HepG2 (cell line): Measurements from ENCODE around the gene GPR62. TPM values are rescaled to one million over a fixed set of nuclear protein-coding genes. Genes with fewer than 3 reads are reported as not detected.

ENCODE experiments used
- ADNP ChIP-seq: sonication (generic); formaldehyde crosslinking; IDR thresholded peaks from 2 replicates; pipeline ENCODE4 v1.4.0; 2020; ENCODE audit warnings: missing genetic modification reagents
- ARHGAP35 ChIP-seq: sonication (generic); formaldehyde crosslinking; IDR thresholded peaks from 2 replicates; pipeline ENCODE4 v1.9.0; 2022; ENCODE audit warnings: mild to moderate bottlenecking, inconsistent platforms, moderate library complexity, missing genetic modification reagents, borderline replicate concordance
- ARNTL ChIP-seq: sonication (generic); formaldehyde crosslinking; IDR thresholded peaks from 2 replicates; pipeline ENCODE4 v1.4.0; 2020; ENCODE audit warnings: mild to moderate bottlenecking, missing genetic modification reagents
- BRD4 ChIP-seq: sonication (generic); formaldehyde crosslinking; IDR thresholded peaks from 2 replicates; pipeline ENCODE4 v1.4.0; 2020; ENCODE audit warnings: missing genetic modification reagents
- ELF4 ChIP-seq: sonication (generic); formaldehyde crosslinking; IDR thresholded peaks from 2 replicates; pipeline ENCODE4 v1.5.0; 2020; ENCODE audit warnings: missing genetic modification reagents, mild to moderate bottlenecking, moderate library complexity, borderline replicate concordance
- FOSL1 ChIP-seq: sonication (generic); formaldehyde crosslinking; IDR thresholded peaks from 2 replicates; pipeline ENCODE4 v1.9.0; 2021; ENCODE audit warnings: missing genetic modification reagents, borderline replicate concordance
- FOXO4 ChIP-seq: sonication (generic); formaldehyde crosslinking; conservative IDR thresholded peaks from 2 replicates; pipeline ENCODE4 v1.8.1; 2023; ENCODE audit warnings: missing genetic modification reagents
- HMGA1 ChIP-seq: sonication (generic); formaldehyde crosslinking; conservative IDR thresholded peaks from 2 replicates; pipeline ENCODE4 v1.4.0; 2020; ENCODE audit warnings: missing genetic modification reagents
- KDM5A ChIP-seq: fragments of 200-600 bp; sonication (generic); IDR thresholded peaks from 2 replicates; pipeline ENCODE4 v1.7.0; 2018; ENCODE audit warnings: antibody characterized with exemption, mild to moderate bottlenecking, low read length, borderline replicate concordance
- KDM6A ChIP-seq: IDR thresholded peaks from 2 replicates; pipeline ENCODE4 v1.6.1; 2016; ENCODE audit warnings: low read depth
- KLF11 ChIP-seq: IDR thresholded peaks from 2 replicates; pipeline ENCODE4 v1.6.1; 2016; ENCODE audit warnings: missing compliant biosample characterization
- MNT ChIP-seq: fragments of 450-650 bp; IDR thresholded peaks from 2 replicates; pipeline ENCODE4 v1.6.1; 2016
- NCOR1 ChIP-seq: fragments of 200-600 bp; sonication (generic); IDR thresholded peaks from 2 replicates; pipeline ENCODE4 v1.7.0; 2017; ENCODE audit warnings: antibody characterized with exemption, low read length, borderline replicate concordance
- RFX5 ChIP-seq: IDR thresholded peaks from 2 replicates; pipeline ENCODE4 v1.6.1; 2011; ENCODE audit warnings: low read depth, low read length, improper control_type of control experiment
- SMARCC2 ChIP-seq: fragments of 450-650 bp; IDR thresholded peaks from 2 replicates; pipeline ENCODE4 v1.6.1; 2017; ENCODE audit warnings: antibody characterized with exemption, mild to moderate bottlenecking
- SRSF4 ChIP-seq: fragments of 200-400 bp; formaldehyde crosslinking; IDR thresholded peaks from one replicate; pipeline ENCODE4 v1.6.1; 2018; ENCODE audit warnings: mild to moderate bottlenecking, low read depth, low read length, moderate library complexity; ENCODE audit not compliant: poor library complexity, severe bottlenecking
- ZBTB26 ChIP-seq: IDR thresholded peaks from 2 replicates; pipeline ENCODE4 v1.6.1; 2016; ENCODE audit warnings: missing compliant biosample characterization, missing genetic modification reagents, borderline replicate concordance
- ZBTB4 ChIP-seq: sonication (generic); formaldehyde crosslinking; IDR thresholded peaks from 2 replicates; pipeline ENCODE4 v1.4.0; 2020; ENCODE audit warnings: missing genetic modification reagents, mild to moderate bottlenecking, borderline replicate concordance
- ZBTB42 ChIP-seq: sonication (generic); formaldehyde crosslinking; IDR thresholded peaks from 2 replicates; pipeline ENCODE4 v1.5.0; 2020; ENCODE audit warnings: mild to moderate bottlenecking, missing genetic modification reagents
- ZNF546 ChIP-seq: sonication (generic); formaldehyde crosslinking; conservative IDR thresholded peaks from 2 replicates; pipeline ENCODE4 v1.8.1; 2023; ENCODE audit warnings: mild to moderate bottlenecking, missing genetic modification reagents
- ZSCAN29 ChIP-seq: sonication (generic); formaldehyde crosslinking; conservative IDR thresholded peaks from 2 replicates; pipeline ENCODE4 v1.4.0; 2020; ENCODE audit warnings: mild to moderate bottlenecking, missing genetic modification reagents
- ZSCAN30 ChIP-seq: sonication (generic); formaldehyde crosslinking; IDR thresholded peaks from 2 replicates; pipeline ENCODE4 v1.5.0; 2020; ENCODE audit warnings: mild to moderate bottlenecking, missing genetic modification reagents
- ZSCAN9 ChIP-seq: IDR thresholded peaks from 2 replicates; pipeline ENCODE4 v1.6.1; 2016; ENCODE audit warnings: borderline replicate concordance
- polyA plus RNA-seq, 8 experiments: library from polyadenylated mRNA; depleted of rRNA in 3 of 8; stranded (reverse) in 7 of 8; unstranded in 1 of 8; fragments of >200 nt; fragmentation: Illumina TruSeq in 4 of 8; extraction: Trizol in 4 of 8; gene quantifications; 2 replicates each; pipeline versions ENCODE4 v1.2.1 to v1.2.3, GENCODE V29; 2011 to 2016; ENCODE audit warnings: low read depth in 4 of 8, missing spikeins in 1 of 8, mixed read lengths in 1 of 8; ENCODE audit not compliant: insufficient read depth in 1 of 8
- total RNA-seq, 5 experiments: library from RNA; depleted of rRNA; stranded (reverse); fragments of >200 nt; fragmentation: Illumina TruSeq; extraction: Trizol; gene quantifications; 2 replicates each; pipeline ENCODE4 v1.2.3, GENCODE V29; 2016; ENCODE audit warnings: low read depth in 1 of 5

GPR62 gene
- total and polyA plus RNA-seq, 2 of the 13 experiments (the other 11 are each of a cell fraction or from before 2014, with no cell fraction given): not detected

- peak; percentile 99 for TF ChIP-seq BRD4
- peak; percentile 74; the same call in 1 of the 2 replicates for TF ChIP-seq ARNTL (CRISPR knock-in tag)
- TF ChIP-seq HMGA1: no peak
- peak; percentile 93 for TF ChIP-seq ZBTB26
- TF ChIP-seq KLF11 (CRISPR knock-in tag): peak; percentile 85; the same call in 1 of the 2 replicates
- peak; percentile 78; the same call in 1 of the 2 replicates for TF ChIP-seq ELF4 (CRISPR knock-in tag)
- peak; percentile 37; the same call in 1 of the 2 replicates for TF ChIP-seq NCOR1
- TF ChIP-seq ZNF546 (CRISPR knock-in tag): peak; percentile 40
- TF ChIP-seq ZSCAN30 (CRISPR knock-in tag): peak; percentile 93
- no peak for TF ChIP-seq ZBTB42 (CRISPR knock-in tag)
- TF ChIP-seq ADNP (CRISPR knock-in tag): no peak
- TF ChIP-seq SRSF4: no peak
- no peak for TF ChIP-seq SMARCC2
- TF ChIP-seq FOXO4 (CRISPR knock-in tag): no peak
- TF ChIP-seq MNT: no peak
- no peak for TF ChIP-seq KDM6A (CRISPR knock-in tag)
- TF ChIP-seq ARHGAP35 (CRISPR knock-in tag): no peak
- no peak for TF ChIP-seq FOSL1
- TF ChIP-seq ZBTB4: no peak
- no peak for TF ChIP-seq RFX5
- TF ChIP-seq ZSCAN9: peak; percentile 82; the same call in 1 of the 2 replicates
- no peak; the same call in 1 of the 2 replicates for TF ChIP-seq ZSCAN29 (CRISPR knock-in tag)
- peak; percentile 96 for TF ChIP-seq KDM5A
These were observed 40.4 kb downstream of the GPR62 start, which contains the start of gene RPL29 (continued) for GRCh38 chr3:51995346-51996163.
